ENCODE data around the gene MCEMP1.

The MCEMP1 gene

GRCh38 chr19:7706955-7707456 lies 30.1 kb downstream of the MCEMP1 start:
- H3K9me3 ChIP-seq (ENCODE audit: control insufficient read depth, insufficient read depth, low read length), result no peaks in the 10 kb centered on the region
- no peak overlapping the region for H3K27ac ChIP-seq (ENCODE audit: low read depth, low read length)
- peaks cover 3% of the 10 kb centered on the region; the same call in 1 of the 2 replicates for H3F3A ChIP-seq (ENCODE audit: control insufficient read depth, insufficient read depth)
- H3K4me3 ChIP-seq (ENCODE audit: low read length), result no peak overlapping the region
- no peaks in the 10 kb centered on the region for H3K9me2 ChIP-seq (replicated peaks; ENCODE audit: control insufficient read depth, low read length)
- no peaks in the 10 kb centered on the region for H4K20me1 ChIP-seq (ENCODE audit: control insufficient read depth, insufficient read depth, low read depth, low read length)
- peaks cover 20% of the 10 kb centered on the region for H3K4me1 ChIP-seq (ENCODE audit: control insufficient read depth, low read length)
- no peaks in the 10 kb centered on the region for H3K36me3 ChIP-seq (ENCODE audit: control insufficient read depth, low read length)
- no peaks in the 10 kb centered on the region for H3K79me2 ChIP-seq (ENCODE audit: control insufficient read depth, low read length)
- no peak overlapping the region for H3K4me2 ChIP-seq (ENCODE audit: low read length)
- no peak for TF ChIP-seq EZH2phosphoT487 (IDR thresholded peaks at IDR 0.05; ENCODE audit: borderline replicate concordance, low read length)
- TF ChIP-seq CTCF (IDR thresholded peaks at IDR 0.05; ENCODE audit: low read depth, low read length, poor library complexity, severe bottlenecking), result no peak
- peaks cover 67% of the 10 kb centered on the region for H3K27me3 ChIP-seq (ENCODE audit: control insufficient read depth, low read length)

- no peak overlapping the region for H3K4me2 ChIP-seq (ENCODE audit: low read length)
- H3K4me3 ChIP-seq (ENCODE audit: low read length), result no peak overlapping the region
- H3K9me3 ChIP-seq (ENCODE audit: control insufficient read depth, insufficient read depth, low read length), result no peaks in the 10 kb centered on the region
- H4K20me1 ChIP-seq (ENCODE audit: control insufficient read depth, insufficient read depth, low read depth, low read length), result no peaks in the 10 kb centered on the region
- H3K36me3 ChIP-seq (ENCODE audit: control insufficient read depth, low read length), result no peaks in the 10 kb centered on the region
- no peaks in the 10 kb centered on the region for H3F3A ChIP-seq (ENCODE audit: control insufficient read depth, insufficient read depth)
- peaks cover 17% of the 10 kb centered on the region for H3K4me1 ChIP-seq (ENCODE audit: control insufficient read depth, low read length)
- no peaks in the 10 kb centered on the region for H3K9me2 ChIP-seq (replicated peaks; ENCODE audit: control insufficient read depth, low read length)
- no peak overlapping the region for H3K27ac ChIP-seq (ENCODE audit: low read depth, low read length)
- peaks cover 47% of the 10 kb centered on the region for H3K27me3 ChIP-seq (ENCODE audit: control insufficient read depth, low read length)
- no peaks in the 10 kb centered on the region for H3K79me2 ChIP-seq (ENCODE audit: control insufficient read depth, low read length)
- TF ChIP-seq CTCF (IDR thresholded peaks at IDR 0.05; ENCODE audit: low read depth, low read length, poor library complexity, severe bottlenecking) (no peak), EZH2phosphoT487 (IDR thresholded peaks at IDR 0.05; ENCODE audit: borderline replicate concordance, low read length) (no peak)
Measured at GRCh38 chr19:7709932-7710460, 33.1 kb downstream of the MCEMP1 start.

- Histone ChIP-seq H3K4me2 (ENCODE audit: low read length) (no peak overlapping the region), H3K9me2 (replicated peaks; ENCODE audit: control insufficient read depth, low read length) (no peaks in the 10 kb centered on the region), H3K9me3 (ENCODE audit: control insufficient read depth, insufficient read depth, low read length) (no peaks in the 10 kb centered on the region)
Measured at GRCh38 chr19:7710616-7711015, 33.7 kb downstream of the MCEMP1 start.

More at GRCh38 chr19:7710616-7711015, 33.7 kb downstream of the MCEMP1 start:
- Histone ChIP-seq H3F3A (ENCODE audit: control insufficient read depth, insufficient read depth) (no peaks in the 10 kb centered on the region), H3K4me3 (ENCODE audit: low read length) (no peak overlapping the region), H3K79me2 (ENCODE audit: control insufficient read depth, low read length) (no peaks in the 10 kb centered on the region), H3K27me3 (ENCODE audit: control insufficient read depth, low read length) (peaks cover 44% of the 10 kb centered on the region), H3K4me1 (ENCODE audit: control insufficient read depth, low read length) (peaks cover 11% of the 10 kb centered on the region), H3K36me3 (ENCODE audit: control insufficient read depth, low read length) (no peaks in the 10 kb centered on the region), H3K27ac (ENCODE audit: low read depth, low read length) (no peak overlapping the region), H4K20me1 (ENCODE audit: control insufficient read depth, insufficient read depth, low read depth, low read length) (no peaks in the 10 kb centered on the region)
- TF ChIP-seq CTCF (IDR thresholded peaks at IDR 0.05; ENCODE audit: low read depth, low read length, poor library complexity, severe bottlenecking), result no peak
- TF ChIP-seq EZH2phosphoT487 (IDR thresholded peaks at IDR 0.05; ENCODE audit: borderline replicate concordance, low read length), result no peak

All from DOHH2 (cell line).